DMS79 (cell line): ENCODE results near the gene SPOP.

Experiments
- DNase-seq: peaks from one replicate; lab custom pipeline; 2025; lab: John Stamatoyannopoulos, UW

The SPOP gene

DNA sequence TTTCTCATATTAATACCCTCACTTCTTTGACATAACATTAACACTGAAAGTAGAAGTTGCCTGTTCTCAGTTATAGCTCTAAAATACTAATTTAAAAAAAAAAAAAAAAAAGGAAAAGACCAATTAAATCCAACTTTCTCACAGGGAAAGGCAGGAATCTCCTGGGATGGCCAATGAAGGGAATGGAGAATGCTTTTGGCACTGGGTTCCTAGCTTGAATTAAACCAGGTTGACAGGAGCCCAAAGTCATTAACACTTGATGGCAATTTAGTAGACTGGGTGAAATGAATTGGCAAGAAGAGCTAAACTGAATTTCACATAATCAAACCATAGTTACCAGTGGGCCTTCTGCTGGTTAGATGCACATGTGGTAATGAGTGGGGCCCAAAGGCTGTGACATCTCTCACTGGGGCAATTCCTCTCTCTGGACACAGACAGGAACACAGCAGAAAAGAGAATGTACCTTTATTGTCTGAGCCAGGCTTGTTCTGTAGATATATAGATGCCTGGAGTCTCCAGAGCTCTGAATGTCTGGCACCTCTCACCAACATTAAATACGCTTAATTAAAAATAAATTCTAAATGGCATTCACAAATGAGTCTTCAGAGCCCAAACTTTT, 64.6 kb downstream of the SPOP start:
- no peak for DNase-seq

DNA sequence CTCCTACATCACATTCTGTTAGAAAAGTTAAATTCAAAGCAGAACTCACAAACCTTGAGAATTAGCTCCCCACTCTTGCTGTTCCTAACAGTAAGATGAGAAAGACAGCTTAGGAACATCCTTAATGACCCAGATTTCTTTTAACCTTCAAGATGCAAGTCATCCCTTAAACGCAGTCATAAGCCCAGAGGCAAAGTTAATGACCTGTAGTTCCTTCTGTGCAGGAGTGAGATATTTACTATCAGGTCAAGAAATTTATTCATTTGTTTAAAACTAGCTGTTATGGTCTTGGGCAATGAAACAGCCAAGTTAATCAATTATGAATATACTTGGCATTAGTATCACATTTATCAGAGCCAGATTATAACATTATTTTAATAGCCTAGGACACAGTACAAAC, 65.2 kb downstream of the SPOP start:
- DNase-seq = no peak

DNA sequence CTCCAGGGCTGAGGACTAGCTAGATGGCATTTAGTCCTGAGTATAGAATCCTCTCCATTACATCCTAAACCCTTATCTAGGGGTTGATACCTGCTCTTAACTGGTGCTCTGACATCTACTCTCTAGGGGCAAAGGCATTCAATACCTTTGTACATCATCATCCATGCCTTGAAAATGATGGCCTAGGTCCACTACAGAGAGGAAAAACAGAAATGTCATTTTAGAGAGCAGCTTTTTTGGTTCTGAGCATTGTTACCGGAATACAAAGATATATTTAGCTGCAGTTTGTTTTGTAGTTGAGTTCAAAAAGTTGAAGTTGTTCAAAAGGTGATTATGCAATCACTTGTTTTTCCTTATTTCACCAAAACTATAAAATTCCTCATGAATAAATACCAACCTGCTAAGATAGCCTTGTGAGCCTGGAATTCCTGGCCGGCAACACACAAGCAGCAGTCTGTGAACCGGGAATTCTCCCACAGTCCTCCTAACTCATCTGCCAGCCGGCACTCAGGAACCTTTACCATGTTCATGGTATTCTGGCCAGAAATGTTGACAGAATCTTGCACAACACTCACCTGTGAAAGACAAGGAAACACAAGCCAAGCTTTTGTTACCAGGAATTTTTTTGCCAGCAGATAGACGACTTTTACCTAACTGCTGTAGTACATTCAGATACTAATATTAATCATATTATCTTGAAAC, 66.9 kb downstream of the SPOP start:
- no peak for DNase-seq

- DNase-seq = no peak
Observed at GRCh38 chr17:49604314-49604869, 73.5 kb downstream of the SPOP start.

DNA sequence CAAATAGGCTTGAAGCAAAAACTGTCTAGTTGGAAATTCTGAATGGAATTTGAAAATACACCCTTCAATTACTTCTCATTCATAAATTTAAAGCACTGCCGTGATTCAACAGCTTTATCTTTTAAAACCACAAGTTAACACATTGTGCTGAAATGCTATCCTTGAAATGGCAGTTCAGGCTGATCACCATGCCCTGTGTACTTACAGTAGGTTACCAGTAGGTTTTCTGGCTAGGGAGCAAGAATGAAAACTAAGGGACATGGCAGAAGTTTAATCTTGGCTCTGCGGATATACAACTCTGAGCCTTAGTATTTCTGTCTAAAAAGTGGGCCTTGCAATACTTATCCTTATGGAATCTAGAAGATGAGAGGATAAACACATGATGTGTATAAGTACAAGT, 74.2 kb downstream of the SPOP start:
- no peak for DNase-seq

- DNase-seq = no peak
Observed at GRCh38 chr17:49603238-49603637, 74.7 kb downstream of the SPOP start.

DNA sequence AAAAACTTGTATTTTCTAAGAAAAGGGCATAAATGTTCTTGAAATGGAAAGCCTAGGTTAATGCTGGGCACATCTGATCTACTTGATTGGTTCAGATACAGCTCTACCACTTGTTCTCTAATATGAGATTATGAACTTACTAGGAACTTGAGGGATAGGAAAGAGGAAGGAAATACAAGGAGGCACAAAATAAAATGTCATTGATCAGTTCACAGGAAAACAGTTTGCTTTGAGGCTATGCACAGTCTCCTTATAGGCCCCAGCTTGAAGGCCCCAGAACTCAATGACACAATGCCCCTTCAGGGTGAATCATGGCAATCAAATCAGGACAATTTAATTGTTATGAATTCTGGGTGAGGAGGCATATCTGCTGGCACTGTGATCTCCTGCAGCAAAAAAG, 75.1 kb downstream of the SPOP start:
- no peak for DNase-seq

DNA sequence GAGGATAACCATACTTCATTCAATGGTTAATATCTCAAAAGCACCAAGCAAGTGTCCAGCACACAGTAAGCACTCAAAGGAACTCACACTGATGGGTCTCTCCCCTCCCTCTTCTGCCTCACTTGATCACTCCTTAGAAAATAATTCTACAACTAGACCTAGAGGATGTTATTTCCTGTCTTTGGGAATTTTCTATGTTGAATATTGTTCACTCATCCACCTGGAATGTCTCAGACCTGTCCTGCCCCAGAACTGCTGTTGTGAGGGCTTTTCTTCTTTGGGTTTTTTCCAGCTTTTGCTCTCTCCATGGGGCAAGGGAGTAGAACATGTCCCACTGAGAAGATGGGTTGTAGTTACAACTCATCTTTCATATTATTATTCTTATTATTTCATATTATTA, 76.9 kb downstream of the SPOP start:
- DNase-seq = no peak

GRCh38 chr17:49598918-49599317, 79.0 kb downstream of the SPOP start:
- DNase-seq = no peak

DNA sequence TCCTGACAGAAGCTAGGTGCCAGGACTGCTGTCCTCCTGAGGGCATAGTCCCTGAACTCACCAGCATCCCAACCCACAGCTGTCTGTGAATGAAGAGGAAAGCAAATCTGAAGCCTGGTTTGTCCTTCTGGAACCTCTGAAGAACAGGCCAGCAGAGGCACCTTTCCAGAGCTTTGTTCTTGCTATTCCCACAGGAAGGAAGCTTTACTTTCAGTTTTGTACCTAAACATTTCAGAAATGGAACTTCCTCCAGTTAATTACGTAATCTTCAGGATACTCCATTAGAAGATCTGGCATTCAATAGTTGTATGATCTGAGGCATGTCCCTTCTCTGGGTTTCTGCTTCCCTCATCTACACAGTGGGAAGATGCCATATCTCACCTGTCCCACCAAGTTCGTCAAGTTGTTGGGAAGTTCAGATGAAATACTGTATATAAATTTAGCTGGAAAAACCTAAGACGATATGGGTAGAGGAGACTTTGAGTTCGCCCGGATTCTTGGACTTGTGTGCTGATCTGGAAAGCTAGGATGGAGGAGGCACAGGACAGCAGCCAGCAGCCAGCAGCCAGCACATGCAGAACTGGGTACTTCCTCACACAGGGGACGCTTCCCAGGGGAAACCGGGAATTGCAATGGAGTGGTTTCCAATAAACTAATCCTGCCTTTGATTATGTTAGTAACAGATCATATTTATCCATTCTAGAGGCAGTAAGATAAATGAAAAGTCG, 79.8 kb downstream of the SPOP start:
- DNase-seq = no peak

- no peak for DNase-seq
Observed at GRCh38 chr17:49597436-49597835, 80.5 kb downstream of the SPOP start.

DNA sequence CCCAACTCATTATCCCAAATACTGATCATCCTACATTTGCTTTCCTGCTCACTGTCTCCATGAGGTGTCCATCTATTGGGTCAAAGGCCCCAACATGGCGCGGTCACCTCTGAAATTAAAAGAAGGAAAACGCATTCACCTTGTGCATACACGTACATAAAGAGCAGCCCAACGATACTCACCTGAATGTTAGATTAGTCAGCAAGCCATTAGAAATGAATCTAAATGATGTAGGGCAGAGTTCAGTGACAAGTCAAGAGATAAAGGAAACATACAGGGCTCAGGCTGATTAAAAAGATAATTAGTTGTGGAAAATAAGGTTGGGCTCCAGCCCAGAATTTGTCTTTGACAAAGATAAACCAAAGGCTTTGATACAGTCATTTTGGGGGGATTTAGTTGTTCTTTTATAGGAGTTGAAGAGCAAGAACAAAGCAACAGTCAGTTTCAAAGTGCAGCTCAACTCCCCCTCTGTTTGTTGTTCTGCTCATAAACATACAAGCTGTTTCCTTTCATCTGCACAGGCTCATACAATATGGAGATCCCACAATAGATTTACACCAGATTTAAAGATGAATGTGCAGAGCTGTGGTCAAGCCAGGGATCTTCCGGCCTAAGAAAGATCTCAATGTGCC, 81.2 kb downstream of the SPOP start:
- no peak for DNase-seq

DNA sequence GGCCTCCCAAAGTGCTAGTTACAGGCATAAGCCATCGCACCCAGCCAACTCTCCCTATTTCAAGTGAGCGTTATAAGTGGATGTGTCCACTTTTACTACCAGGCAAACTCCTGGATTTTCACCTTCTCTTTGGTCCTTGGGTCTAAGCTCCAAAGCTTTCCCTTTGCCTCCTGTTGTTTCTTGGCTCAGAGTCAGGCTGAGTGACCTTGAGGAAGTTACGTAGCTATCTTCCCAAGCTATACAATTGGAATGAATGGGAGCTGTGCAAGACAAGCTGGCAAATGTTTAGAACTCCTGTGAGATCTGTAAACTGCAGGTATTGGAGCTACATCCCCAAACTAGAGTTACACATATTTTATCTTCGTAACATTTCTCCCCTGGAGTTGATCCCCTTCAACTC, 81.9 kb downstream of the SPOP start:
- DNase-seq = no peak

DNA sequence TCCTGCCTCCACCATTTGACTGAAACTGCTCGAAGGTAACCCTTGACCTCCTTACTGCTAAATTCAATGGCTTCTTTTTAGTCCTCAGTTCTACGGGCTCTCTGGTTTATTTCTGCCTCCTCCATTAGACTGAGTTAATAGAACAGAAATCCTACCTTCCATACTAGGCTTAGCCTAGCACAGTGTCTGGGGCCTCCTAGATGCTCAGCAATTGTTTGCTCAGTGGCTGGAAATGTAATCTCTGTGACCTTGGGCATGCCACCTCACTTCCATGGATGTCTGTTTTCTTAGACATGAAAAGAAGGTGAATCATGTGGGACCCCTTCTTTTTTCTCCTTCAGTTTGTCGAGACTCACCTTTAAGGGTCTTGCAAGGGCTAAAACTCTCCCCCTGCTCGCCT, 82.6 kb downstream of the SPOP start:
- DNase-seq = no peak

DNA sequence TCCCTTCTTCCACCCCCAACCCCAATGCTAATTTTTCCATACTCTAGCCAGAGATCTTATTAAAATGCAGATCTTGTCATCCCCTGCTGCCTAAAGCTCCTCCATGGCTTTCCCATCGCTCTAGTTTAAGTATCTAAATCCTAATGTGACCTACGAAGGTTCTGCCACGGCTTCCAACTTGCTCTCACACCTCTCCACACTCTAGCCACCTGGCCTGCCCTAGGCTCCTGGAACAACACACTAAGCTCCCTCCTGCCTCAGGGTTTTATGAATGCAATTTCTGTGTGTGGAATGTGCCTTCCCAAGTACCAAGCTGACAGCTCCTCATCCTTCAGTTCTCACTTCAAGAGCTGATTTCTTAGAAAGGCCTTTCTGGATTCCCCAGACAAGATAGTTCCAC, 85.6 kb downstream of the SPOP start:
- no peak for DNase-seq

- no peak for DNase-seq
Observed at GRCh38 chr17:49590874-49591273, 87.0 kb downstream of the SPOP start.

GRCh38 chr17:49589577-49589927, 88.3 kb downstream of the SPOP start:
- no peak for DNase-seq

- no peak for DNase-seq
Observed at GRCh38 chr17:49588726-49589576, 88.9 kb downstream of the SPOP start.

DNA sequence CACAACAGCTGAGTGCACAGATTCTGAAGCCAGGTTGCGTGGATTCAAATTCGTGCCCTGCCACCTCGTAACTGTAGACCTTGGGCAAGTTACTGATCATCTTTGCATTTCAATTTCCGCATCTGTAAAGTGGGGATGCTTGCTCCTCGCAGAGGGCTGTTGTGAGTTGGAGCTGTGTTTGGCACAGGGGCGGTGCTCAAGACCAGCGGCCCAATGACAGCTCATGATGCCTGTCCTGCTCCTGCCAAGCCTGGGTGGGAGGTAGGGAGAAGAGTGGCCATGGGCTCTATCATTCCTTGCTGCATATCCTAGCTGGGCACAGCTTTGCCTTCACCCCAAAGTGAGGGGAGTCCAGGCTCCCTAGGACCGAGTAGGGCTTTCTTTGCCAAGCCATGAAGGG, 89.6 kb downstream of the SPOP start:
- no peak for DNase-seq

- DNase-seq = no peak
Observed at GRCh38 chr17:49587366-49588073, 90.4 kb downstream of the SPOP start.

DNA sequence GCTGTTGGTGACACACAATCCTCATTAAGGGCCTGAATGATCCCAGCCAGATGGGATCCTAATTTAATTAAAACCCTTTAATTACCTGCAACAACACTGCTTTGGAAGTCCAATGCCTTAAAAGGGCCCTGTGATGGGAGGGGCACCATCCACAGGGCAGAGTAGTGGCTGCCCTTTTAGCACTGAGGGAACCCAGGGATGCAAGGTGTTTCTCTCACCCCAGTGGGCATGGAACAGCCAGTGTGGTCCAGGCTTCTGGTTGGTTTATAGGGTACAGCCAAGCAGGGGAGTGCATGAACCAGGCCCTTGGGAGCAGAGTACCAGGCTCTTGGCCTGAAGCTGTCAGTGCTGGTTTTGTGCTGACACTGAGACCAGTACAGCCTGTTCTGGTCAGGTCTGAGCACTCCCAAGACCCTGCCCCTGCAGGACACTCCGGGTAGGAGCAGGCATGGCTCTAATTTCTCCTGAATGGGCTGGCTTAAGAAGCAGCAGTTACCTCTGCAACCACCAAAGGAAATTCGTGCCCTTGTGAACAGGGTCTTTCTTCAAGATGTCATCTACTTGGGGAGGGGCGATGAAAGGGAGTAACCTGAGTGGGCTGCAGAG, 92.4 kb downstream of the SPOP start:
- no peak for DNase-seq
